Upper lobe of left lung (tissue), 6 donors: ENCODE data around the gene LGALS1. TPM values are rescaled to one million over a fixed set of nuclear protein-coding genes. Genes with fewer than 3 reads are reported as not detected.

Experiments
- ATAC-seq, 2 donors: fragments of 200-7000 bp; cut with Tn5 transposase; one replicate each; pipeline ENCODE4 v1.9.1; 2022; ENCODE audit warnings: mild to moderate bottlenecking in 2 of 2, moderate library complexity in 2 of 2; ENCODE audit not compliant: low FRiP score in 2 of 2
- DNase-seq, 2 donors: peaks; one replicate each; pipeline ENCODE4 v3.0.0-alpha.2; 2019 to 2020
- H3K27ac ChIP-seq, 4 donors: fragments of 200-600 bp; sonication (generic); one replicate each; pipeline ENCODE4 v1.5.1; 2016 to 2019
- H3K27me3 ChIP-seq, 4 donors: fragments of 200-600 bp; sonication (generic); one replicate each; pipeline ENCODE4 v1.5.1; 2017 to 2019
- H3K36me3 ChIP-seq, 4 donors: fragments of 200-600 bp; sonication (generic); one replicate each; pipeline ENCODE4 v1.5.1; 2016 to 2019
- H3K4me1 ChIP-seq, 4 donors: fragments of 200-600 bp; sonication (generic); one replicate each; pipeline ENCODE4 v1.5.1; 2018 to 2019
- H3K4me3 ChIP-seq, 4 donors: fragments of 200-600 bp; sonication (generic); one replicate each; pipeline ENCODE4 v1.5.1; 2017 to 2019; ENCODE audit warnings: mild to moderate bottlenecking in 2 of 4, moderate library complexity in 1 of 4
- H3K9me3 ChIP-seq, 4 donors: fragments of 200-600 bp; sonication (generic); one replicate each; pipeline ENCODE4 v1.5.1; 2018 to 2019
- EP300 ChIP-seq, 4 donors: sonication (generic); formaldehyde crosslinking; IDR thresholded peaks; one replicate each; pipeline ENCODE4 v1.5.1; 2017; ENCODE audit warnings: antibody characterized with exemption in 4 of 4, control low read depth in 2 of 4
- POLR2A ChIP-seq, 4 donors: fragments of 450-650 bp; IDR thresholded peaks; one replicate each; pipeline ENCODE4 v1.5.1; 2016 to 2017; ENCODE audit warnings: antibody characterized with exemption in 4 of 4, mild to moderate bottlenecking in 2 of 4
- POLR2AphosphoS5 ChIP-seq, 2 donors: sonication (generic); formaldehyde crosslinking; IDR thresholded peaks; one replicate each; pipeline ENCODE4 v1.5.1; 2017; ENCODE audit warnings: antibody characterized with exemption in 2 of 2
- WGBS, 2 donors: methylation state at CpG; one replicate each; pipeline ENCODE4 v1.1.5; 2017 to 2018; 5-methylcytosine and 5-hydroxymethylcytosine counted together
- total RNA-seq, 6 donors: library from RNA; depleted of rRNA in 4 of 6; stranded (reverse); fragments of >200 nt in 4 of 6; gene quantifications; one replicate each; pipeline versions ENCODE4 v1.1.0 to v1.2.1, GENCODE V29; 2016 to 2021
- TF ChIP-seq, protein P1 (sequence below), 6 experiments: fragments of 450-650 bp in 4 of 6; fragments of 200-600 bp in 2 of 6; sonication (generic) in 2 of 6; IDR thresholded peaks; one replicate each; pipeline ENCODE4 v1.5.1; 2016 to 2019; ENCODE audit warnings: antibody characterized with exemption in 6 of 6
- donor health status: DM: no; HTN: no; CAD: no; lungs with moderate emphysema.
- donor health status: DM: no; HTN: yes; CAD: no; lungs with severe emphysema.

LGALS1 gene
- total RNA-seq, 6 donors from 2014 or later: 125 to 750 (median 400) TPM

DNA sequence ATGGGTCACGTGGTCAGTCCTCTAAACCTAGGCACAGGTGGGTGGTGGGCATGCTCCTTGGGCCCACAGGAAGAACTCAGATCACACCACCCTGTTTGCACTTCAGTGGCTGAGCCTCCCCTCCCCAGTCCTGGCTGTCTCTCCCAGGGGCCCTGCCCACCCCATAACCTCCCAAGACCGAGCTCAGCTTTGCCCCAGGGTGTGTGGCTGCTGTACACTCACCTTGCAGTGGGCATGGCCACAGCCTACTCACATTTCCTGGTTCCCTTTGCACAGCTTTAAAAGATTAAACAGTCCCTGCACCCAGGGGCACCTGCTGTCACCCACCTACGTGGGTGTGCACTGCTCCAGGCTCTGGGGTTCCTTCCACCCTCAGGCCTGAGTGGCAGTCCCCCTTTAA is 35.2 kb downstream of the LGALS1 start:
- Histone ChIP-seq H3K36me3 (no peaks in the 10 kb centered on the region), H3K4me3 (no peak overlapping the region), H3K27ac (no peak overlapping the region), H3K9me3 (no peaks in the 10 kb centered on the region), H3K27me3 (no peaks in the 10 kb centered on the region), H3K4me1 (peaks cover 0 to 11% (median 9%) of the 10 kb centered on the region in 4 donors)
- TF ChIP-seq EP300 (IDR thresholded peaks at IDR 0.05) (no peak), POLR2AphosphoS5 (IDR thresholded peaks at IDR 0.05) (no peak), POLR2A (IDR thresholded peaks at IDR 0.05) (no peak)
- TF ChIP-seq, protein P1, sequence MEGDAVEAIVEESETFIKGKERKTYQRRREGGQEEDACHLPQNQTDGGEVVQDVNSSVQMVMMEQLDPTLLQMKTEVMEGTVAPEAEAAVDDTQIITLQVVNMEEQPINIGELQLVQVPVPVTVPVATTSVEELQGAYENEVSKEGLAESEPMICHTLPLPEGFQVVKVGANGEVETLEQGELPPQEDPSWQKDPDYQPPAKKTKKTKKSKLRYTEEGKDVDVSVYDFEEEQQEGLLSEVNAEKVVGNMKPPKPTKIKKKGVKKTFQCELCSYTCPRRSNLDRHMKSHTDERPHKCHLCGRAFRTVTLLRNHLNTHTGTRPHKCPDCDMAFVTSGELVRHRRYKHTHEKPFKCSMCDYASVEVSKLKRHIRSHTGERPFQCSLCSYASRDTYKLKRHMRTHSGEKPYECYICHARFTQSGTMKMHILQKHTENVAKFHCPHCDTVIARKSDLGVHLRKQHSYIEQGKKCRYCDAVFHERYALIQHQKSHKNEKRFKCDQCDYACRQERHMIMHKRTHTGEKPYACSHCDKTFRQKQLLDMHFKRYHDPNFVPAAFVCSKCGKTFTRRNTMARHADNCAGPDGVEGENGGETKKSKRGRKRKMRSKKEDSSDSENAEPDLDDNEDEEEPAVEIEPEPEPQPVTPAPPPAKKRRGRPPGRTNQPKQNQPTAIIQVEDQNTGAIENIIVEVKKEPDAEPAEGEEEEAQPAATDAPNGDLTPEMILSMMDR (IDR thresholded peaks at IDR 0.05): no peak
- DNase-seq (no peak), ATAC-seq (no peak)
- WGBS, 2 donors: 94% methylated on average over 2 to 3 of the region's 3 CpGs

- WGBS, 2 donors: 89 to 91% methylated on average over 10 of the region's 10 CpGs
- no peak for ATAC-seq
These were observed 36.1 kb downstream of the LGALS1 start for GRCh38 chr22:37711490-37711889.

DNA sequence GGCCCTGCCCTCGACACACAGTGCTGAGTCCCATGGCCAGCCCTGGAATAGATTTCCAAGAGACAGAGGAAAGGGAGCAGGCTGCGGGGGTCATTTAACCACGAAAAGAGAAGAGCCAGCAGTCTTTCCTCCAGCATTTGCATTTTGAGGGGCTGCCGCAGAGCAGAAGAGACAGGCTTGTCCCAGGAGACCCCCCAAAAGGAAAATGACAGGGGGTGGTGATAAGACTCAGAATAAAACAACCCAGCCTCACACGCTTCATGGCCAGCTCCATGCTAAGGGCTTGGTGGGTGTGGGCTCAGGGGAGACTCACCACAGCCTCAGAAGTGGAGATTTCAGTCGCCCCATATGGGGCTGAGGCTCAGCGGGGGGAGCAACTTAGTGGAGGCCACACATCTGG is 38.3 kb downstream of the LGALS1 start:
- H3K27me3 ChIP-seq: no peaks in the 10 kb centered on the region
- no peaks in the 10 kb centered on the region for H3K9me3 ChIP-seq
- H3K4me1 ChIP-seq: peaks cover 0 to 5% (median 4%) of the 10 kb centered on the region in 4 donors
- no peak for TF ChIP-seq POLR2A (IDR thresholded peaks at IDR 0.05)
- TF ChIP-seq POLR2AphosphoS5 (IDR thresholded peaks at IDR 0.05): no peak
- TF ChIP-seq, protein P1 (IDR thresholded peaks at IDR 0.05): no peak
- no peak for TF ChIP-seq EP300 (IDR thresholded peaks at IDR 0.05)
- DNase-seq (no peak), ATAC-seq (no peak)
- no peaks in the 10 kb centered on the region for H3K36me3 ChIP-seq
- H3K27ac ChIP-seq: no peak overlapping the region
- WGBS, 2 donors: 93 to 94% methylated on average over 5 to 7 of the region's 7 CpGs
- H3K4me3 ChIP-seq: no peak overlapping the region

More at GRCh38 chr22:37711490-37711889, 36.1 kb downstream of the LGALS1 start:
- Histone ChIP-seq H3K4me1 (peaks cover 0 to 11% (median 9%) of the 10 kb centered on the region in 4 donors), H3K27me3 (no peaks in the 10 kb centered on the region), H3K27ac (no peak overlapping the region), H3K36me3 (no peaks in the 10 kb centered on the region), H3K4me3 (no peak overlapping the region), H3K9me3 (no peaks in the 10 kb centered on the region)
- TF ChIP-seq POLR2A (IDR thresholded peaks at IDR 0.05) (no peak), POLR2AphosphoS5 (IDR thresholded peaks at IDR 0.05) (no peak), EP300 (IDR thresholded peaks at IDR 0.05) (no peak)
- TF ChIP-seq, protein P1 (IDR thresholded peaks at IDR 0.05): no peak
- no peak for DNase-seq

DNA sequence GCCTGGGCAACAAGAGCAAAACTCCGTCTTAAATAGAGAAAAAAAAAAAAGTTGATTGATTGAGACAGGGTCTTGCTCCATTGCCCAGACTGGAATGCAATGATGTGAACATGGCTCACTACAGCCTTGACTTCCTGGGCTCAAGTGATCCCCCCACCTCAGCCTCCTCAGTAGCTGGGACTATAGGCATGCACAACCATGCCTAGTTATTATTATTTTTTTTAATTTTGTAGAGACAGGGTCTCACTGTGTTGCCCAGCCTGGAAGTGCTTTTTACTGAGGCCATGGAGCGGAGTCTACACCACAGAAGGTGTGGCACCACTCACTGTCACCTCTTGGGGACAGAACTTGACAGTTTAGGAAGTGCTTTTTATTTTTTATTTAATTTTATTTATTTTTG is 39.2 kb downstream of the LGALS1 start:
- Histone ChIP-seq H3K27ac (no peak overlapping the region), H3K4me1 (no peaks in the 10 kb centered on the region), H3K27me3 (no peaks in the 10 kb centered on the region), H3K36me3 (no peaks in the 10 kb centered on the region), H3K9me3 (no peaks in the 10 kb centered on the region), H3K4me3 (no peak overlapping the region)
- no peak for DNase-seq
- no peak for TF ChIP-seq POLR2AphosphoS5 (IDR thresholded peaks at IDR 0.05)
- TF ChIP-seq POLR2A (IDR thresholded peaks at IDR 0.05): no peak
- TF ChIP-seq, protein P1 (IDR thresholded peaks at IDR 0.05): no peak
- TF ChIP-seq EP300 (IDR thresholded peaks at IDR 0.05): no peak
- no peak for ATAC-seq
- WGBS, 2 donors: 92 to 98% methylated on average over 2 of the region's 2 CpGs

- H3K4me1 ChIP-seq: no peaks in the 10 kb centered on the region
- DNase-seq (no peak), ATAC-seq (no peak)
- H3K4me3 ChIP-seq: no peak overlapping the region
- WGBS, 2 donors: 83 to 97% methylated on average over 6 to 7 of the region's 7 CpGs
- no peak for TF ChIP-seq EP300 (IDR thresholded peaks at IDR 0.05)
- no peak for TF ChIP-seq POLR2AphosphoS5 (IDR thresholded peaks at IDR 0.05)
- TF ChIP-seq POLR2A (IDR thresholded peaks at IDR 0.05): no peak
- TF ChIP-seq, protein P1 (IDR thresholded peaks at IDR 0.05): no peak
- no peak overlapping the region for H3K27ac ChIP-seq
- H3K36me3 ChIP-seq: no peaks in the 10 kb centered on the region
- H3K27me3 ChIP-seq: no peaks in the 10 kb centered on the region
- no peaks in the 10 kb centered on the region for H3K9me3 ChIP-seq
These were observed 40.3 kb downstream of the LGALS1 start for GRCh38 chr22:37715760-37716159.
